ENCODE data around the gene ING4. TPM values are rescaled to one million over a fixed set of nuclear protein-coding genes. Genes with fewer than 3 reads are reported as not detected.

ING4 gene
- total RNA-seq, 1 experiment from 2014 or later = 20.1 TPM

DNA sequence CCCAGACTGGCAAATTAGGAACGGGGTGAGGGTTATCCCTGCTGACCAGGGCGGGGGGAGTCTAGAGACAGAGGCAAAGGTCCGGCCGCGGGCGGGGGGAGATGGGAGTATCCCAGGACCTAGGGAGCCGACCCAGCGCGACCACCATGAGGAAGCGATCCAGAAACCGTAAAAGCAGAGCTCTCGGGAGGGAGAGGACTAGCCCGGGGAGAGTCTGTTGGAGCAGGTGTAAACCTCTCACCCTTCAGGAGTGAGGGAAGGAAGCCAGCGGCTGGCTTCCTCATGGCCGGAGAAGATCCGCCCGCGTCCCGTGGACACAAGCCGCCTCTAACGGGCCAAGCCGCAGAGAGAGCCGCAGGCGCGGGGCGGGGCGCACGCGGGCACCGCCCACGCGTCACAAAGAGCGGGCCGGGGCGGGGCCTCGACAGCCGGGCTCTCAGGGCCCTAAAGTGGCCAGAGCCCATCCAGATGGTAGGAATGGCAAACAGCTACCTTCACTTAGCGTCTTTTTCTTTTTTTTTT, 15.8 kb downstream of the ING4 start, which contains the start of gene ACRBP:
Gene ACRBP, minus strand, starts transcription at position 350 of the 522 bp plus-strand sequence. Its CDS starts 66 bp downstream, at position 284.
- H3K14ac ChIP-seq (ENCODE audit: insufficient read depth, low read length) = 0 out of 2 replicates have a peak within 1 kb of the TSS, but pooled peaks have one; percentile 76
- TF ChIP-seq, protein P1, sequence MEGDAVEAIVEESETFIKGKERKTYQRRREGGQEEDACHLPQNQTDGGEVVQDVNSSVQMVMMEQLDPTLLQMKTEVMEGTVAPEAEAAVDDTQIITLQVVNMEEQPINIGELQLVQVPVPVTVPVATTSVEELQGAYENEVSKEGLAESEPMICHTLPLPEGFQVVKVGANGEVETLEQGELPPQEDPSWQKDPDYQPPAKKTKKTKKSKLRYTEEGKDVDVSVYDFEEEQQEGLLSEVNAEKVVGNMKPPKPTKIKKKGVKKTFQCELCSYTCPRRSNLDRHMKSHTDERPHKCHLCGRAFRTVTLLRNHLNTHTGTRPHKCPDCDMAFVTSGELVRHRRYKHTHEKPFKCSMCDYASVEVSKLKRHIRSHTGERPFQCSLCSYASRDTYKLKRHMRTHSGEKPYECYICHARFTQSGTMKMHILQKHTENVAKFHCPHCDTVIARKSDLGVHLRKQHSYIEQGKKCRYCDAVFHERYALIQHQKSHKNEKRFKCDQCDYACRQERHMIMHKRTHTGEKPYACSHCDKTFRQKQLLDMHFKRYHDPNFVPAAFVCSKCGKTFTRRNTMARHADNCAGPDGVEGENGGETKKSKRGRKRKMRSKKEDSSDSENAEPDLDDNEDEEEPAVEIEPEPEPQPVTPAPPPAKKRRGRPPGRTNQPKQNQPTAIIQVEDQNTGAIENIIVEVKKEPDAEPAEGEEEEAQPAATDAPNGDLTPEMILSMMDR (conservative IDR thresholded peaks at IDR 0.05) = no peak
- H2BK5ac ChIP-seq (ENCODE audit: insufficient read length, low read length) = no peak within 1 kb of the TSS
- no peak within 1 kb of the TSS for H4K5ac ChIP-seq (ENCODE audit: insufficient read length, low read depth, low read length)
- no peak within 1 kb of the TSS for H2BK15ac ChIP-seq (ENCODE audit: low read depth, low read length)
- H3K56ac ChIP-seq (ENCODE audit: insufficient read length, low read depth, low read length) = no peak within 1 kb of the TSS
- Mint-ChIP-seq H3K27me3 (ENCODE audit: low read depth) (peaks cover 31% of the 10 kb centered on the region), H3K36me3 (ENCODE audit: insufficient read depth in 1 of 3, low read depth in 3 of 3) (peaks cover 9 to 25% (median 20%) of the 10 kb centered on the region in 3 experiments), H3K27ac (peak within 1 kb of the TSS in 2 of 3 experiments; percentile 66 to 80; a peak in 4 of 7 replicates), H3K4me3 (peak within 1 kb of the TSS; percentile 78 to 89), H3K4me1 (peaks cover 14 to 21% of the 10 kb centered on the region in 2 experiments), H3K9me3 (no peaks in the 10 kb centered on the region)
- H4K8ac ChIP-seq (replicated peaks; ENCODE audit: insufficient read length, low read depth, low read length) = no peak within 1 kb of the TSS
- no peaks in the 10 kb centered on the region for H4K20me1 ChIP-seq (ENCODE audit: control insufficient read depth, insufficient read depth, insufficient read length)
- peak within 1 kb of the TSS; percentile 62 for H3K4me2 ChIP-seq (ENCODE audit: insufficient read depth, insufficient read length, low read length)
- no peak within 1 kb of the TSS for H3K4ac ChIP-seq (ENCODE audit: low read depth, low read length)
- no peak within 1 kb of the TSS for H2AK5ac ChIP-seq (ENCODE audit: insufficient read length, low read length)
- no peak within 1 kb of the TSS for H2BK12ac ChIP-seq (ENCODE audit: insufficient read length, low read depth, low read length)
- WGBS (ENCODE audit: extremely low coverage, insufficient read length, low lambda C conversion rate) = no CpG with 5 or more reads among the region's 38 CpGs
- no peaks in the 10 kb centered on the region for H3K79me1 ChIP-seq (ENCODE audit: insufficient read depth, low read depth, low read length, poor library complexity, severe bottlenecking)
- H2BK120ac ChIP-seq (ENCODE audit: low read depth, low read length, poor library complexity, severe bottlenecking) = no peak within 1 kb of the TSS
- H3K4me1 ChIP-seq (ENCODE audit: insufficient read depth, low read length) = no peaks in the 10 kb centered on the region; the same call in 1 of the 2 replicates
- no peak within 1 kb of the TSS for H2AFZ ChIP-seq (ENCODE audit: low read length)
- no peak within 1 kb of the TSS for H4K91ac ChIP-seq (ENCODE audit: insufficient read length, low read depth, low read length)
- H3K9me3 ChIP-seq (ENCODE audit: control insufficient read depth, low read depth, low read length) = no peaks in the 10 kb centered on the region
- H3K9ac ChIP-seq (ENCODE audit: extremely low read depth, insufficient read length, low read length) = no peak within 1 kb of the TSS
- peaks cover 4% of the 10 kb centered on the region for H3K23me2 ChIP-seq (ENCODE audit: insufficient read length, low read depth, low read length, poor library complexity, severe bottlenecking)
- H3K79me2 ChIP-seq (ENCODE audit: insufficient read depth, low read length) = no peaks in the 10 kb centered on the region
- no peak within 1 kb of the TSS for H3T11ph ChIP-seq (ENCODE audit: low read length)
- no peak within 1 kb of the TSS for H3K27ac ChIP-seq (ENCODE audit: insufficient read length, low read depth, low read length)
- H3K27me3 ChIP-seq (ENCODE audit: insufficient read depth, low read length) = no peaks in the 10 kb centered on the region; the same call in 1 of the 2 replicates
- H3K18ac ChIP-seq (ENCODE audit: insufficient read length, low read depth, low read length) = no peak within 1 kb of the TSS
- no peak within 1 kb of the TSS for H3K23ac ChIP-seq (ENCODE audit: insufficient read length, low read depth, low read length)
- peak; percentile 86 for DNase-seq
- no peak within 1 kb of the TSS for H2BK20ac ChIP-seq (ENCODE audit: low read depth, low read length, poor library complexity, severe bottlenecking)

Data from H9 (cell line).